Panc1 (cell line): Measurements from ENCODE around the gene HOXC11. TPM values are rescaled to one million over a fixed set of nuclear protein-coding genes. Genes with fewer than 3 reads are reported as not detected.
A peak's percentile ranks its signal among the peaks of the same experiment; 100 is the strongest.

Source experiments
- ATAC-seq: fragments of 200-7000 bp; cut with Tn5 transposase; 2 replicates; pipeline ENCODE4 v1.9.1; 2020; ENCODE audit warnings: mild to moderate bottlenecking, moderate library complexity
- BruUV-seq: library from RNA; stranded (reverse); fragments of 400-500 nt; replicated peaks from 2 replicates; lab custom pipeline; 2021; lab: Mats Ljungman, UMichigan
- CTCF ChIA-PET: fragments of 300-600 bp; sonication (Branson Sonifier 250); formaldehyde crosslinking; loops from one replicate; lab custom pipeline; 2022; ENCODE audit warnings: antibody characterized with exemption; lab: Charles Lee
- POLR2A ChIA-PET: fragments of 300-600 bp; sonication (Branson Sonifier 250); formaldehyde crosslinking; loops from one replicate; lab custom pipeline; 2022; ENCODE audit warnings: antibody characterized with exemption; lab: Charles Lee
- DNase-seq: peaks from one replicate; pipeline ENCODE4 v3.0.0-alpha.2; 2010; ENCODE audit warnings: low read depth, low spot score
- H3K27ac ChIP-seq: 2 replicates; pipeline ENCODE4 v1.5.1; 2011; ENCODE audit warnings: mild to moderate bottlenecking, low read length, inconsistent platforms
- H3K27me3 ChIP-seq: fragments of 200-500 bp; sonication (Bioruptor generic); 2 replicates; pipeline ENCODE4 v1.6.0; 2014; ENCODE audit warnings: low read length, inconsistent platforms; ENCODE audit not compliant: control insufficient read depth, insufficient read depth
- H3K36me3 ChIP-seq: fragments of 200-500 bp; sonication (Bioruptor generic); 2 replicates; pipeline ENCODE4 v1.5.1; 2014; ENCODE audit warnings: inconsistent platforms, mild to moderate bottlenecking, low read length, moderate library complexity; ENCODE audit not compliant: control insufficient read depth, insufficient read depth
- H3K4me1 ChIP-seq: 2 replicates; pipeline ENCODE4 v1.5.1; 2011; ENCODE audit warnings: inconsistent platforms, mild to moderate bottlenecking, low read length, moderate library complexity; ENCODE audit not compliant: control insufficient read depth, insufficient read depth
- H3K4me3 ChIP-seq, 2 experiments: 2 replicates each; pipeline ENCODE4 v1.5.1; 2011 to 2012; ENCODE audit warnings: low read depth in 2 of 2, low read length in 2 of 2, mild to moderate bottlenecking in 2 of 2, inconsistent platforms in 1 of 2, moderate library complexity in 1 of 2
- H3K9me3 ChIP-seq: fragments of 200-500 bp; sonication (Bioruptor generic); 2 replicates; pipeline ENCODE4 v1.5.1; 2014; ENCODE audit warnings: low read depth, mild to moderate bottlenecking, inconsistent platforms, low read length, moderate library complexity; ENCODE audit not compliant: control insufficient read depth, insufficient read depth
- CTCF ChIP-seq: fragments of 450-650 bp; IDR thresholded peaks from 2 replicates; pipeline ENCODE4 v1.5.1; 2017; ENCODE audit warnings: mild to moderate bottlenecking
- POLR2AphosphoS5 ChIP-seq: IDR thresholded peaks from 2 replicates; pipeline ENCODE4 v1.6.1; 2012; ENCODE audit warnings: mild to moderate bottlenecking, low read depth, low read length, moderate library complexity
- REST ChIP-seq, 2 experiments: IDR thresholded peaks; 2 replicates each; pipeline ENCODE4 v1.6.1; 2011 to 2012; ENCODE audit warnings: low read depth in 2 of 2, control low read depth in 1 of 2, low read length in 1 of 2, mild to moderate bottlenecking in 1 of 2, moderate library complexity in 1 of 2; ENCODE audit not compliant: insufficient read depth in 1 of 2
- SIN3A ChIP-seq: IDR thresholded peaks from 2 replicates; pipeline ENCODE4 v1.6.1; 2012; ENCODE audit warnings: low read depth, mild to moderate bottlenecking, low read length, moderate library complexity, borderline replicate concordance; ENCODE audit not compliant: insufficient read depth
- TCF7L2 ChIP-seq: IDR thresholded peaks from 2 replicates; pipeline ENCODE4 v1.6.1; 2011; ENCODE audit warnings: mild to moderate bottlenecking, low read depth, low read length, inconsistent platforms
- in situ Hi-C: cut with HindIII; loops from 2 replicates; pipeline ENCODE4 v1.10.0; 2016; ENCODE audit warnings: low sequenced_read_pairs, low pct_unique_long_range_greater_than_20kb
- intact Hi-C: fragments of 100-400 bp; cut with micrococcal nuclease; formaldehyde crosslinking; loops from one replicate; pipeline ENCODE4 v1.10.0; 2022; ENCODE audit not compliant: unreplicated experiment
- total RNA-seq: library from RNA; stranded (reverse); gene quantifications from one replicate; pipeline ENCODE4 v1.2.1, GENCODE V29; 2021; ENCODE audit not compliant: unreplicated experiment

Gene HOXC11
- total RNA-seq, 1 experiment from 2014 or later, result 17.0 TPM

GRCh38 chr12:53941750-53942149, 31.2 kb upstream of the HOXC11 start:
- DNase-seq (no peak), ATAC-seq (no peak)
- Histone ChIP-seq H3K4me3 (peak overlapping the region; percentile 86 to 98), H3K9me3 (no peaks in the 10 kb centered on the region), H3K27me3 (no peaks in the 10 kb centered on the region), H3K36me3 (peaks cover 5% of the 10 kb centered on the region), H3K4me1 (peaks cover 52% of the 10 kb centered on the region), H3K27ac (peak overlapping the region; percentile 99)
- ChIA-PET POLR2A (no interaction called here), CTCF (interaction anchor here (0.6 to 1.2 kb wide), 2 partner anchors 17 to 40 kb away, joined by 4 to 5 read pairs; no protein-coding TSS in a partner anchor)
- no TSS peak for BruUV-seq
- in situ Hi-C loops, result no loop called here
- no peak for TF ChIP-seq SIN3A
- TF ChIP-seq TCF7L2, result no peak
- TF ChIP-seq REST (IDR thresholded peaks at IDR 0.05; ENCODE audit: insufficient read depth in 1 of 2, low read depth in 2 of 2, low read length in 1 of 2), result no peak
- peak; percentile 48; the same call in 1 of the 2 replicates for TF ChIP-seq POLR2AphosphoS5
- intact Hi-C loops, result no loop called here

GRCh38 chr12:53942467-53942997, 30.4 kb upstream of the HOXC11 start:
- POLR2A ChIA-PET, result no interaction called here
- in situ Hi-C loops, result no loop called here
- intact Hi-C loops, result no loop called here
- BruUV-seq, result no TSS peak
- H3K4me1 ChIP-seq, result peaks cover 52% of the 10 kb centered on the region
- TF ChIP-seq SIN3A, result no peak
- TF ChIP-seq TCF7L2, result no peak
- TF ChIP-seq REST (IDR thresholded peaks at IDR 0.05; ENCODE audit: insufficient read depth in 1 of 2, low read depth in 2 of 2, low read length in 1 of 2), result no peak
- no peak for TF ChIP-seq CTCF
- TF ChIP-seq POLR2AphosphoS5, result no peak
- ATAC-seq, result no peak
- no peaks in the 10 kb centered on the region for H3K27me3 ChIP-seq
- peak overlapping the region; percentile 86 to 98 for H3K4me3 ChIP-seq
- H3K9me3 ChIP-seq, result no peaks in the 10 kb centered on the region
- no peak for DNase-seq
- H3K36me3 ChIP-seq, result peaks cover 5% of the 10 kb centered on the region
- H3K27ac ChIP-seq, result peak overlapping the region; percentile 99
- CTCF ChIA-PET, result interaction anchor here (0.6 kb wide), 2 partner anchors 16 to 18 kb away, joined by 3 to 5 read pairs; no protein-coding TSS in a partner anchor
